ENCODE measurements around the gene GAK. TPM values are rescaled to one million over a fixed set of nuclear protein-coding genes. Genes with fewer than 3 reads are reported as not detected.

GAK gene
- total and polyA plus RNA-seq, 7 donors = 40.8 to 494 (median 124) TPM

DNA sequence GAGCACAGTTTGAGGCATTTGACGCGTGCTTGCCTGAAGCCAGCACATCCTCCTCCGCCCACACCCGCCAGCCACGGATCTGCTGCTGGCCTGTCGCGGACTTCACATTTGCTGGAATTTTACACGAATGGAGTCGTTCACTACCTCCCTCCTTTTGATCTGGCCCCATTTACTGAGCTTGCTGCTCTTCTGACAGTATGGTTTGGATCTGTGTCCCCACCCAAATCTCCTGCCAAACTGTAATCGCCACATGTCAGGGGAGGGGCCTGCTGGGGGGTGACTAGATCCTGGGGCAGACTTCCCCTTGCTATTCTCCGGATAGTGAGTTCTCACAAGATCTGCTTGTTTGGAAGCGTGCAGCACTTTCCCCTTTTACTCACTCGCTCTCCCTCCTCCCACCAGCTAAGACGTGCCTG is 86.3 kb downstream of the GAK start:
- 76 to 85% methylated on average over 14 of the region's 14 CpGs for WGBS, 2 donors
- H3K9me3 ChIP-seq = no peaks in the 10 kb centered on the region
- no peaks in the 10 kb centered on the region for H3K27me3 ChIP-seq
- no peak for DNase-seq
- H3K36me3 ChIP-seq = peaks cover 0 to 21% (median 19%) of the 10 kb centered on the region in 4 donors
- TF ChIP-seq, protein P1, sequence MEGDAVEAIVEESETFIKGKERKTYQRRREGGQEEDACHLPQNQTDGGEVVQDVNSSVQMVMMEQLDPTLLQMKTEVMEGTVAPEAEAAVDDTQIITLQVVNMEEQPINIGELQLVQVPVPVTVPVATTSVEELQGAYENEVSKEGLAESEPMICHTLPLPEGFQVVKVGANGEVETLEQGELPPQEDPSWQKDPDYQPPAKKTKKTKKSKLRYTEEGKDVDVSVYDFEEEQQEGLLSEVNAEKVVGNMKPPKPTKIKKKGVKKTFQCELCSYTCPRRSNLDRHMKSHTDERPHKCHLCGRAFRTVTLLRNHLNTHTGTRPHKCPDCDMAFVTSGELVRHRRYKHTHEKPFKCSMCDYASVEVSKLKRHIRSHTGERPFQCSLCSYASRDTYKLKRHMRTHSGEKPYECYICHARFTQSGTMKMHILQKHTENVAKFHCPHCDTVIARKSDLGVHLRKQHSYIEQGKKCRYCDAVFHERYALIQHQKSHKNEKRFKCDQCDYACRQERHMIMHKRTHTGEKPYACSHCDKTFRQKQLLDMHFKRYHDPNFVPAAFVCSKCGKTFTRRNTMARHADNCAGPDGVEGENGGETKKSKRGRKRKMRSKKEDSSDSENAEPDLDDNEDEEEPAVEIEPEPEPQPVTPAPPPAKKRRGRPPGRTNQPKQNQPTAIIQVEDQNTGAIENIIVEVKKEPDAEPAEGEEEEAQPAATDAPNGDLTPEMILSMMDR (IDR thresholded peaks at IDR 0.05) = no peak
- TF ChIP-seq POLR2A (IDR thresholded peaks at IDR 0.05) (no peak), EP300 (IDR thresholded peaks at IDR 0.05) (no peak), POLR2AphosphoS5 (IDR thresholded peaks at IDR 0.05) (no peak)
- H3K4me1 ChIP-seq = no peaks in the 10 kb centered on the region
- H3K4me3 ChIP-seq = no peak overlapping the region
- intact Hi-C loops (cut with DNase I) = no loop called here
- no peak overlapping the region for H3K27ac ChIP-seq

DNA sequence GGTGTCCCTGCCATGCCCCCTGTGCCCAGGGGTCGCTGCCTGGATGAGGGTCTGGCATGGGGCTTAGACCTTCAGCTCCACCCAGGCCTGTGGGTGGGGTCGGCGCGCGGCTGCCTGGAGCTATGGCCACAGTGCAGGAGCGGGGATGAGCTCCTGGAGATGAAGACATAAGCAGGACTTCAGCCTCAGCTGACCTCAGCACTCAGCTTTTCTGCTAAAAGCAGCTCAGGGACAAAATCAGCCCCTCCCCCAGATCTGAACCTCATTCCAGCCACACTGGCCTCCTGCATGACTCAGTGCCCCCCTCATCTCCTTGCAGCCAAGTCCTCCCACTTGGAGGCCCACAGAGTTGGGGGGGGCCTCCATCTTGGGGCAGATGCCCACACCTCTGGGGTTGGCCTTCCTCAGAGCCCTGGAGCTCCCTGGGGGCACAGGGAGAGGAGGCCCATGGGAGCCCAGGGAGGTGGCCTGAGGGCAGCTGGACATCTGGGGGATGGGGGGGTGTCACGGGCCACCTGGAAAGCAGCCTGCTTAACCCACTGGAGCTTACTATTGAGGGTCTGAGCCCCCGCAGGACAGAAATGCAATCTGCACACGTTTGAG is 86.8 kb downstream of the GAK start:
- Histone ChIP-seq H3K27ac (no peak overlapping the region), H3K9me3 (no peaks in the 10 kb centered on the region), H3K36me3 (peaks cover 0 to 16% (median 15%) of the 10 kb centered on the region in 4 donors), H3K27me3 (no peaks in the 10 kb centered on the region), H3K4me1 (no peaks in the 10 kb centered on the region), H3K4me3 (no peak overlapping the region)
- intact Hi-C loops (cut with DNase I) = no loop called here
- TF ChIP-seq EP300 (IDR thresholded peaks at IDR 0.05) = no peak
- no peak for TF ChIP-seq POLR2A (IDR thresholded peaks at IDR 0.05)
- TF ChIP-seq, protein P1 (IDR thresholded peaks at IDR 0.05) = no peak
- no peak for TF ChIP-seq POLR2AphosphoS5 (IDR thresholded peaks at IDR 0.05)
- WGBS, 2 donors = 87 to 93% methylated on average over 9 of the region's 9 CpGs
- DNase-seq = no peak

DNA sequence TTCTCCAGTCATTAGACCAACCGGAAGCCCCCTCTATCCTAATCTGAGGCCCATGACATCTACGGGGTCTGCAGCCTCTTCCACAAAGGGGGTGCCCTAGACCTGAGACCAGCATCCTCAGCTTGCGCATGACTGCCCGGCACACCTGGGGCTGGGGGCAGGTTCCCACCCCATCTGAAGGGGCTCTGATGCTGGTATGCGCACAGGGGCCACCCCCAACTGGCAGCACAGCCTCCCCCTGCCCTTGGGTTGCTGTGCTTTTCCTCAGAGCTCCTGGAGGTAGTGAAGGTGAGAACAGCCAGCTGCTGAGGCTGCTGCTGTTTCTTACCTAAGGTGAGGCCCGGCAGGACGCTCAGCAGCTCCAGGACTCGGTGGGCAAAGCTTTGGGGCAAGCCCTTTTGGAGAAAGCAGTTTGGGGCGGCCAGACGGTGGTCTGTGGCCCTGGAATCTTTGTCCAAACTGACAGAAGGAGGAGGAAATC is 87.3 kb downstream of the GAK start:
- intact Hi-C loops (cut with DNase I) = no loop called here
- no peaks in the 10 kb centered on the region for H3K9me3 ChIP-seq
- no peak overlapping the region for H3K4me3 ChIP-seq
- peaks cover 0 to 11% (median 10%) of the 10 kb centered on the region in 4 donors for H3K36me3 ChIP-seq
- H3K27ac ChIP-seq = no peak overlapping the region
- WGBS, 2 donors = 93 to 96% methylated on average over 10 of the region's 10 CpGs
- H3K4me1 ChIP-seq = no peaks in the 10 kb centered on the region
- TF ChIP-seq, protein P1 (IDR thresholded peaks at IDR 0.05) = no peak
- TF ChIP-seq POLR2AphosphoS5 (IDR thresholded peaks at IDR 0.05) = no peak
- no peak for TF ChIP-seq POLR2A (IDR thresholded peaks at IDR 0.05)
- no peaks in the 10 kb centered on the region for H3K27me3 ChIP-seq
- no peak for DNase-seq

DNA sequence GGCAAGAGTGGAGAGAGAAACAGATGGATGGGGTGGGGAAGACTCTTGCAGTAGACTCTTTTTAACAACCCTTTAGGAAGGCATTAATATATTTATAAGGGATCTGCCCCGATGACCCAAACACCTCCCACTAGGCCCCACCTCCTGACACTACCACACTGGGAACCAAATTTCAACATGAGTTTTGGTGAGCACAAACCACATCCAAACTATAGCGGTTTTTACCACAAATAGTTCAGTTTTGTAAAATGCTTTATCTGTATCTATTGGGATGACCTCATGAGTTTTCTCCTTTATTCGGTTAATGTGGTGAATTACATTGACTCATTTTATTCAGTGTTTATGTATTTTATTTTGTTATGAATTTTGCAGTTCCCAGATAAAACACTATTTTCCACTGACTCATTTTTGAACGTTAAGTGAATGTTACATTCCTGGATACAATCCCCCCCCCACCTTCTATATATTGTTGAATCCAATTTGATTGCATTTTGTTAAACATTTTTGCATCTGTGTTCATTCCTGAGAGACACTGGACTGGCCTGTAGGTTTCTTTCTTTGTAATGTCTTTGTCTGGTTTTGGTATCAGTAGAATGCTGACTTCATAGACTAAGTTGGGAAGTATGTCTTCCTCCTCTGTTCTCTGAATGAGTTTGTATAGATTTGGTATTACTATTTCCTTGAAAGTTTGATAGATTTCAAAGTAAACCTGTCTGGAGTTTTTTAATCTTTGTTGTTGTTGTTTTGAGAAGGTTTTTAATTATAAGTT is 92.3 kb downstream of the GAK start:
- H3K36me3 ChIP-seq = no peaks in the 10 kb centered on the region
- DNase-seq = no peak
- H3K4me3 ChIP-seq = no peak overlapping the region
- H3K9me3 ChIP-seq = peaks cover 0 to 19% (median 11%) of the 10 kb centered on the region in 4 donors
- no peaks in the 10 kb centered on the region for H3K4me1 ChIP-seq
- H3K27ac ChIP-seq = no peak overlapping the region
- intact Hi-C loops (cut with DNase I) = no loop called here
- H3K27me3 ChIP-seq = no peaks in the 10 kb centered on the region
- WGBS, 2 donors = 86 to 90% methylated on average over 4 of the region's 4 CpGs
- no peak for TF ChIP-seq POLR2AphosphoS5 (IDR thresholded peaks at IDR 0.05)
- no peak for TF ChIP-seq POLR2A (IDR thresholded peaks at IDR 0.05)

DNA sequence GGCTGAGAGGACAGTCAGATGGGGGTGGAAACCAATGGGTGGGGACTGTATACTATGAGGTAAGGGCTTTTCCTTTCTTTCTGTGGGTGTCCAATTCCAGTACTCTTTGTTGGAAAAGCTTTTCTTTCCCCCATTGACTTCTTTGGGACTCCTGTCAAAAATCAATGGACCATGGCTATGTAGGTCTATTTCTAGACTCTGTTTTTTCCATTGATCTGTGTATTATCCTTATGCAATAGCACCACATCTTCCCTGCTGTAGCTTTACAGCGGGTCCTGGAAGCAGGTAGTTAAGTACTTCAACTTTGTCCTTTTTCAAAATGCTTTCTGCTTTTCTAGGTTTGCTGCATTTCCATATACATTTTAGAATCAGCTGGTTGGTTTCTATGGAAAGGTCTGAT is 94.3 kb downstream of the GAK start:
- Histone ChIP-seq H3K27ac (no peak overlapping the region), H3K27me3 (peaks cover 0 to 1% (median 0%) of the 10 kb centered on the region in 3 donors), H3K9me3 (peaks cover 0 to 19% (median 11%) of the 10 kb centered on the region in 4 donors), H3K4me3 (no peak overlapping the region), H3K4me1 (no peaks in the 10 kb centered on the region), H3K36me3 (no peaks in the 10 kb centered on the region)
- TF ChIP-seq EP300 (IDR thresholded peaks at IDR 0.05) (no peak), POLR2AphosphoS5 (IDR thresholded peaks at IDR 0.05) (no peak), POLR2A (IDR thresholded peaks at IDR 0.05) (no peak)
- TF ChIP-seq, protein P1 (IDR thresholded peaks at IDR 0.05) = no peak
- no peak for DNase-seq
- intact Hi-C loops (cut with DNase I) = no loop called here
- 93 to 96% methylated on average over 1 of the region's 1 CpG for WGBS, 2 donors
